ENCODE results near the gene ERICH3. TPM values are rescaled to one million over a fixed set of nuclear protein-coding genes. Genes with fewer than 3 reads are reported as not detected.

Gene ERICH3
- total RNA-seq, 2 experiments from 2014 or later = not detected

DNA sequence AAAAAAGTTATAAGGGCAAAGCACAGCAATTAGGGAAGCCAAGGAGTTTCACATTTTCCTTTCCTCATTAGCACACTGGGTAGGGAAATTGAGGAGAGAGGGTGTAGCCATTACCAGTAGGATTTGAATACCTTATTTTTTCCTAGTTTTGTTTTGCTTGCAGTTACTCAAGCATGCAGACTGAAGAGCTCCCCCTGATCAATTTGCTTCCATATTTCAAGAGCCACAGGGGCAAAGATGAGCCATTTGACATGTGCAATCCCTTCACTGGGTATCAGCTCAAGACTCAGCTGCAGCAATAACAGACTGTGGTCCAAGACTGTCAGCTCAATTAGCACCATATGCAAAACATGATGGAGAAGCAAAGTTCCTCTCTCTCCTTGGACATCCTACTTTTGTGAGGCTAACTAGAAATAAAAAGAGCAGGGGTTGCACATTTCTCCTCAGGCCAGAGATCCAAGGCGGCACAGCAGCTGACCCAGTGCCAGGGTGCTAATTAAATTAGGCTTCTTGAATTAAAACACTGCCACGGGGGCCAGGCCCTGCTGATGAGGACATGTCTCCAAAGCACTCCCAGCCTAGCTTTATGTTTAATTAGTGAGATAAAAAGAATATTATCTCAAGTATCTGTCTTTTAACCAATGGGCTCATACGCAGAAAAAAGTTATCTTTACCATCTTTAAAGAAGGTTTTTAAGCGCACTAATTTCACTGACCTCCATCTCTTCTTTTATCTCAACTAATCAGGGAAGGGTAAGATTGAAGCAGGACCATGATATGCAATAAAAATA is 124.4 kb downstream of the ERICH3 start:
- ATAC-seq (ENCODE audit: poor library complexity) (no peak), DNase-seq (no peak)
- H3K27ac ChIP-seq (ENCODE audit: low read depth in 1 of 2, low read length in 2 of 2) = no peak overlapping the region
- Mint-ChIP-seq H3K4me3 (no peak overlapping the region), H3K9me3 (no peaks in the 10 kb centered on the region), H3K27me3 (peaks cover 11% of the 10 kb centered on the region), H3K27ac (no peak overlapping the region), H3K36me3 (ENCODE audit: low read depth) (no peaks in the 10 kb centered on the region), H3K4me1 (ENCODE audit: low read depth) (no peaks in the 10 kb centered on the region)
- no peak overlapping the region for H3K4me3 ChIP-seq (ENCODE audit: low read length)
- CTCF ChIA-PET = no interaction called here
- H3K36me3 ChIP-seq (ENCODE audit: insufficient read depth, low read length) = no peaks in the 10 kb centered on the region
- no peaks in the 10 kb centered on the region for H3K27me3 ChIP-seq (ENCODE audit: control insufficient read depth in 1 of 2, insufficient read depth in 2 of 2, low read length in 2 of 2)
- no peaks in the 10 kb centered on the region for H3K4me1 ChIP-seq (ENCODE audit: insufficient read depth, low read length)
- POLR2A ChIA-PET = no interaction called here
- H3K9me3 ChIP-seq (ENCODE audit: control insufficient read depth in 1 of 2, insufficient read depth in 1 of 2, low read length in 2 of 2) = no peaks in the 10 kb centered on the region
- intact Hi-C loops (cut with DNase I, micrococcal nuclease) = no loop called here
- TF ChIP-seq, protein P1, sequence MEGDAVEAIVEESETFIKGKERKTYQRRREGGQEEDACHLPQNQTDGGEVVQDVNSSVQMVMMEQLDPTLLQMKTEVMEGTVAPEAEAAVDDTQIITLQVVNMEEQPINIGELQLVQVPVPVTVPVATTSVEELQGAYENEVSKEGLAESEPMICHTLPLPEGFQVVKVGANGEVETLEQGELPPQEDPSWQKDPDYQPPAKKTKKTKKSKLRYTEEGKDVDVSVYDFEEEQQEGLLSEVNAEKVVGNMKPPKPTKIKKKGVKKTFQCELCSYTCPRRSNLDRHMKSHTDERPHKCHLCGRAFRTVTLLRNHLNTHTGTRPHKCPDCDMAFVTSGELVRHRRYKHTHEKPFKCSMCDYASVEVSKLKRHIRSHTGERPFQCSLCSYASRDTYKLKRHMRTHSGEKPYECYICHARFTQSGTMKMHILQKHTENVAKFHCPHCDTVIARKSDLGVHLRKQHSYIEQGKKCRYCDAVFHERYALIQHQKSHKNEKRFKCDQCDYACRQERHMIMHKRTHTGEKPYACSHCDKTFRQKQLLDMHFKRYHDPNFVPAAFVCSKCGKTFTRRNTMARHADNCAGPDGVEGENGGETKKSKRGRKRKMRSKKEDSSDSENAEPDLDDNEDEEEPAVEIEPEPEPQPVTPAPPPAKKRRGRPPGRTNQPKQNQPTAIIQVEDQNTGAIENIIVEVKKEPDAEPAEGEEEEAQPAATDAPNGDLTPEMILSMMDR (IDR thresholded peaks at IDR 0.05) = no peak

DNA sequence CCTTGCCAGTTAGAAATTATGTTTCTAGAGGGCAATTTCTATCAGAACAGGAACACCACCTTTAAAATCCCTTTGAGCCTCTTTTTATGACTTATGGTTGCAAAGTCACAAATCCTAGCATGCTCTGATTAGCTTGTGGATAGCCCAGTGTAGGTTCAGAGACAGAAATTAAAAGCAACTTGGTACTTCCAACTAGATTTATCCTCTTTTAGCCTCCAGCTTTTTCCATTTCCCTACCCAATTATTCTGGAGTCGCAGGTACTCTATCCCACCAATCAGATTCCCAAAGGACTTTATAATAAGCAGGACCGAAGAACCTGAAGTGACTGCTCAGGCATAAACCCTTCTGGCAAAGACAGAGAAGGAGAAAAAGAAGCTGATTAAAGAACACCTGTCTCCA is 127.8 kb downstream of the ERICH3 start:
- DNase-seq (no peak), ATAC-seq (ENCODE audit: poor library complexity) (no peak)
- no peaks in the 10 kb centered on the region for H3K9me3 ChIP-seq (ENCODE audit: control insufficient read depth in 1 of 2, insufficient read depth in 1 of 2, low read length in 2 of 2)
- no peak overlapping the region for H3K4me3 ChIP-seq (ENCODE audit: low read length)
- TF ChIP-seq, protein P1 (IDR thresholded peaks at IDR 0.05) = no peak
- no peaks in the 10 kb centered on the region for H3K36me3 ChIP-seq (ENCODE audit: insufficient read depth, low read length)
- H3K27me3 Mint-ChIP-seq = peaks cover 11% of the 10 kb centered on the region
- H3K27ac ChIP-seq (ENCODE audit: low read depth in 1 of 2, low read length in 2 of 2) = no peak overlapping the region
- intact Hi-C loops (cut with DNase I, micrococcal nuclease) = no loop called here
- H3K27me3 ChIP-seq (ENCODE audit: control insufficient read depth in 1 of 2, insufficient read depth in 2 of 2, low read length in 2 of 2) = no peaks in the 10 kb centered on the region
- H3K36me3 Mint-ChIP-seq (ENCODE audit: low read depth) = no peaks in the 10 kb centered on the region
- no peak overlapping the region for H3K27ac Mint-ChIP-seq
- H3K4me1 ChIP-seq (ENCODE audit: insufficient read depth, low read length) = no peaks in the 10 kb centered on the region
- no peak overlapping the region for H3K4me3 Mint-ChIP-seq
- ChIA-PET CTCF (no interaction called here), POLR2A (no interaction called here)
- no peaks in the 10 kb centered on the region for H3K9me3 Mint-ChIP-seq
- no peaks in the 10 kb centered on the region for H3K4me1 Mint-ChIP-seq (ENCODE audit: low read depth)

DNA sequence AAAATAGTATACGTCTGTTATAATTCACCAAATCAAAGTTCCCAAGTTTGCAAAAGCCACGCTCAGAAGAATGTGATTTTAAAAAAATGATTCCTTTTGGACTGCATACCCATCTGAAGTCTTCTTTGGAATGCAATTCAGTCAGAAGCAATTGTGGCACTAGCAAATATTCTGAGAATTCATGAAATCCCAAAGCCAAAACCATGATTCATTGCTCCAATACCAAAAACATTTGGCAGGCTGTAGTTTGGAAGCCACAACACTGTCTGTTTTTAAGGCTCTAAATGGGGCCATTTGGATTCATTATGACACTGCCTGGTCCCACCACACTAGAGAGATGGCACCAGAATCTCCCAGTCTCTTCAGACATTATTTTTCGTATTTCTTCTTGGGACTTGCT is 139.4 kb downstream of the ERICH3 start:
- Mint-ChIP-seq H3K4me3 (no peak overlapping the region), H3K27ac (no peak overlapping the region), H3K27me3 (no peaks in the 10 kb centered on the region), H3K4me1 (ENCODE audit: low read depth) (no peaks in the 10 kb centered on the region), H3K9me3 (no peaks in the 10 kb centered on the region), H3K36me3 (ENCODE audit: low read depth) (no peaks in the 10 kb centered on the region)
- DNase-seq = no peak
- Histone ChIP-seq H3K36me3 (ENCODE audit: insufficient read depth, low read length) (no peaks in the 10 kb centered on the region), H3K4me1 (ENCODE audit: insufficient read depth, low read length) (no peaks in the 10 kb centered on the region), H3K27ac (ENCODE audit: low read depth in 1 of 2, low read length in 2 of 2) (no peak overlapping the region), H3K9me3 (ENCODE audit: control insufficient read depth in 1 of 2, insufficient read depth in 1 of 2, low read length in 2 of 2) (no peaks in the 10 kb centered on the region), H3K27me3 (ENCODE audit: control insufficient read depth in 1 of 2, insufficient read depth in 2 of 2, low read length in 2 of 2) (no peaks in the 10 kb centered on the region), H3K4me3 (ENCODE audit: low read length) (no peak overlapping the region)
- ChIA-PET CTCF (interaction anchor here (0.6 kb wide), 1 partner anchor 25 kb away, joined by 3 read pairs; no protein-coding TSS in a partner anchor), POLR2A (no interaction called here)
- intact Hi-C loops (cut with DNase I, micrococcal nuclease) = no loop called here
- TF ChIP-seq, protein P1 (IDR thresholded peaks at IDR 0.05) = no peak
- no peak for ATAC-seq (ENCODE audit: poor library complexity)

All from CD4-positive, alpha-beta T cell (primary cell).